GM21515 (cell line): Measurements from ENCODE around the gene ATN1.

Experiments used
- ATAC-seq: cut with Tn5 transposase; IDR thresholded peaks from one replicate; pipeline ENCODE4 v1.9.1; 2021; ENCODE audit not compliant: unreplicated experiment

The ATN1 gene

DNA sequence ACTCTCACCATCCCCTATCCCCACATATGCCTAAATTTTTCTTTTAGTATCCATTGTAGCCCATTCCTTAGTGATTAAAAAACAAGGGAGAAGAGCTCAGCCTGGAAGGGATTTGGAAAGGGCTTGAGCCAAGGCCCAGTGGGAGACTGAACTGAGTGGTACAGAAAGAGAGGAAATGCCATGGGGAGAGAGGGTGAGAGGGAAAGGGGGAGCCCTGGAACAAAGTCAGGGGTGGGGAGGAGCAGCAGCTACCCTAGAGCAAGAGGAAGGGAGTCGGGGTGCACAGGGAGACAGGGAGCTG is 2.6 kb upstream of the ATN1 start:
- no peak for ATAC-seq

DNA sequence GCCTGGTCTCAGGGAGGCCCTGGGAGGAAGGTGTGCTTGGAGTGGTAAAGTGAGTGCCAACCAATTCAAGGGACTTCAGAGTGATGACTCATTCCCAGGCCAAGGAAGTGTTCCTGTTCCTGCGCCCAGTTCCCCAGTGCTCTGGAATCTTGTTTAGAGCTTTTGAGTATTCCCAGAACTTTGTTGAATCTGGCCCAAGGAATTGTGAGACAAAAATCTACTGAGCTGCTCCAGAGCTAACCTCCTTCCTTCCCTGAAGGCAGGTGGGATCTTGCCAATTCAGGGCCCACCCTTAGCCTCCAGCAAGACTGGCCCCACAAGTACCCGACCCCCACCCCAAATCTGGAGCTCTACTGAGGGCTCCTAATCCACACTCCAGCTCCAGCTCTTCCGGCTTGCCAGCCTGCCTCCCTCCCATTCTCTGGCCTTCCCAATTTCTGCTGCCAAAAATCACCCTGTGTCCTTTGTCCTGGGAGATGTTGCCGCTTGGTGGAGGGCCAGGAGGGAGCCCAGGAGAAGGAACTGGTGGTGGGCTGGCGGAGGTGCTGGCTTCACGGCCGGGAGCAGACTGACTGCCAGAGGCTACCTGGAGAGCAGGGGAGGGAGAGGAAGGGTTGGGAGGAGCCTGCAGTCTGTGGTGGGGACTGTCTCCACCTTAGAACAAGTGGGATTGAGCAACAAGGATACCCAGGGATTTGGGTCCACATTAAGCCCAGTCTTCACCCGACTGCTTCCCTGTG is 2.0 kb upstream of the ATN1 start:
- no peak for ATAC-seq

GRCh38 chr12:6928022-6928702 is 403 bp downstream of the ATN1 start:
- no peak for ATAC-seq

- ATAC-seq = no peak
Measured at GRCh38 chr12:6928703-6929407, 1.1 kb downstream of the ATN1 start.

DNA sequence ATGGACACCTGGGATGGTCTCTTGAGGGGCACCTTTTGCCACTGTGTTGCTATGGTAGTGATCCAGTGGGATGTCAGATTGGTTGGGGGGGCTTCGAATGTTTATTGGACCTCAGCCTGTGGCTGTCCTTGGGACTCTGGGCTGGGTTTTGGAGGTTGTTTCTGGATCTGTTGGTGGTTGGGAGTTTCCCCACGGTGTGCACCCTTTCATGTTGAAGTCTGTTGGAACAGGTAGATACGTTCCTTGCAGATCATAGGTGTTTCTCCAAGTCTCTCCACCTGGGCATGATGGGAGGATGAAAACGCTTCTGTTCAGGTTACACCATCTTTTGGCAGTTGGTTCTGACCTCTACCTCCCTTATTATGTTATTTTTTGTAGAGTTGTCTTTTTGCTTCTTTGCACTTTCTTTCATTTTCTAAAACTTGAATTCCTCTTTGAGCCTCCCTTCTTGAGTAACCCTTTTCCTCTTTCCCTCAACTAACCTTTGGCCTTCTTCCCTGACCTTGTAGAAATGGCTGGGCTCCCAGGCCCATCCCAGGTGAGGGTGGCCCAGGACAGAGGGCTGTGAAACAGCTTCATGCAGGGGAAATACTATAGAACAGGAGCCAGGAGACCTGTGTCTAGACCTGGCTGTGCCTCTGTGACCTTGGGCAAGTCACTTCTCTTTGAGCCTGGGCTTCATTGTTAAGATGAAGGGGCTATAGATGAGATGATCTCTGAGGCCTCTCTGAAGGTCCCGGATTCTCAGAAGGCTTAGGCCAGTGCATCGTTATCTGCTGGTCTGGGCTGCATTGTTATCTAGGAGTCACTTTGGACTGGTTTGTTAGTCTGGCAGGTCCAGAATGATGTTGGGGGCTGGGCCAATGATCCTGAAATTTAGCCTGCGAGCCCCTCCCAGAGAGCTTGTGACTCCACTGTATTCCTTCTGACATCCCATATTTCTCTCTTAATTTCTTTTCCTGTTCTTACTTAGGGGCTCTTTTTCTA is 2.0 kb downstream of the ATN1 start:
- ATAC-seq = no peak

DNA sequence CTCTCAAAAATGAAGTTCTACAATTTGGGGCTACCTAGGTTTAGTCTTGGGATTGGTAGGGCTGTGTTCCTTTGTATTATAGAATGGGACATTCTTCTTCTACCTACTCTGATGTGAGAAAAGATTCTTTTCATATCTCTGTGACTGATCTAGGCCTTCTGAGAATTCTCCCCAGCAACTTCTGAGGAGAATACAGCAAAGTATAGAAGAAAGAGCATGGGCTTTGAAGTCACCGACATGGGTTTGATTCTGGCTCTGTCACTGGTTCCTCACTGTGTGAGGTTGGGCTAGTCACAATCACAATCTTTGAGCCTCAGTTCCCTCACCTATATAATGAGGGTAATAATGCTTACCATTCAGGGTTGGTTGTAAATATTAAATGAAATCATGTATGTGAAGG is 5.0 kb downstream of the ATN1 start:
- no peak for ATAC-seq

DNA sequence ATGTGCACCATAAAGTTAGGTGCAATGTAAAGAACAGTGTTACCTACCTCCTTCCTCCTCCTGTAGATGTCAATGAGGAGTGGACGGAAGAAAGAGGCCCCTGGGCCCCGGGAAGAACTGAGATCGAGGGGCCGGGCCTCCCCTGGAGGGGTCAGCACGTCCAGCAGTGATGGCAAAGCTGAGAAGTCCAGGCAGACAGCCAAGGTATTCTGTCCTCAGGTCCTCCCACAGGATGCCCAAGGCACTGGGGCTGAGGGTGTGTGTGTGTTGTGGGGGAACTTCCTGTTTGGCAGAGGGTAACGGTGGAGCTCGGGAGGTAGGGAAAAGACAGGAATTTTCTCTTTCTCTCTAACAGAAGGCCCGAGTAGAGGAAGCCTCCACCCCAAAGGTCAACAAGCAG is 6.4 kb downstream of the ATN1 start:
- ATAC-seq = no peak

DNA sequence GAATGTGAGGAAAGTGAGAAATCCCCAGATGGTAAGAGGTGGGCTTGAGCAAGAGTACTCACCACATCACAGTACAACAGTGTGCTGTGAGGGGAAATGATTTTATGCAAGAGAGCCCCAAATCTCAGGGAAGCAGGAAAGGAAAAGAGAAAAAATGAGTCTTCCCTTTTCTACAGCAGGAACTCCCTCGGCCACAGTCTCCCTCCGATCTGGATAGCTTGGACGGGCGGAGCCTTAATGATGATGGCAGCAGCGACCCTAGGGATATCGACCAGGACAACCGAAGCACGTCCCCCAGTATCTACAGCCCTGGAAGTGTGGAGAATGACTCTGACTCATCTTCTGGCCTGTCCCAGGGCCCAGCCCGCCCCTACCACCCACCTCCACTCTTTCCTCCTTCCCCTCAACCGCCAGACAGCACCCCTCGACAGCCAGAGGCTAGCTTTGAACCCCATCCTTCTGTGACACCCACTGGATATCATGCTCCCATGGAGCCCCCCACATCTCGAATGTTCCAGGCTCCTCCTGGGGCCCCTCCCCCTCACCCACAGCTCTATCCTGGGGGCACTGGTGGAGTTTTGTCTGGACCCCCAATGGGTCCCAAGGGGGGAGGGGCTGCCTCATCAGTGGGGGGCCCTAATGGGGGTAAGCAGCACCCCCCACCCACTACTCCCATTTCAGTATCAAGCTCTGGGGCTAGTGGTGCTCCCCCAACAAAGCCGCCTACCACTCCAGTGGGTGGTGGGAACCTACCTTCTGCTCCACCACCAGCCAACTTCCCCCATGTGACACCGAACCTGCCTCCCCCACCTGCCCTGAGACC is 7.8 kb downstream of the ATN1 start:
- no peak for ATAC-seq

GRCh38 chr12:6936194-6936635 is 8.5 kb downstream of the ATN1 start:
- no peak for ATAC-seq

GRCh38 chr12:6936636-6937480 is 9.1 kb downstream of the ATN1 start:
- ATAC-seq = peak; percentile 11

- ATAC-seq = peak; percentile 76
Measured at GRCh38 chr12:6937481-6938352, 10.0 kb downstream of the ATN1 start.

GRCh38 chr12:6938353-6939190 is 10.8 kb downstream of the ATN1 start:
- ATAC-seq = no peak

DNA sequence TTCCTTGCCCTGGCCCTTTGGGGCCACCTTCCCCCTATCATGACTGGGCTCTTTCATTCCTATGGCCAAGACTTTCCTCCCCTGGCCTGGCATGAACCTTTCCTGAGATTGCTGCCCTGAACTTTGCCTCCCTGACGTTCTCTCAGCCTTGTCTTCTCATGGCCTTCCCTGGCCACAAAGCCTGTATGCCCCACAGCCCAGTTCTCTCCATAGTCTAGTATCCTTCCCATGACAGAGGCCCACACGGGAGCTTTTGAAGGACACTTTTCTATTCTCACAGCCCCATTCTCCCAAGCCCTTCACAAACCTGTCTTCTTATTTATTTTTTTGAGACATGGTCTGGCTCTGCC is 11.4 kb downstream of the ATN1 start:
- ATAC-seq = no peak

DNA sequence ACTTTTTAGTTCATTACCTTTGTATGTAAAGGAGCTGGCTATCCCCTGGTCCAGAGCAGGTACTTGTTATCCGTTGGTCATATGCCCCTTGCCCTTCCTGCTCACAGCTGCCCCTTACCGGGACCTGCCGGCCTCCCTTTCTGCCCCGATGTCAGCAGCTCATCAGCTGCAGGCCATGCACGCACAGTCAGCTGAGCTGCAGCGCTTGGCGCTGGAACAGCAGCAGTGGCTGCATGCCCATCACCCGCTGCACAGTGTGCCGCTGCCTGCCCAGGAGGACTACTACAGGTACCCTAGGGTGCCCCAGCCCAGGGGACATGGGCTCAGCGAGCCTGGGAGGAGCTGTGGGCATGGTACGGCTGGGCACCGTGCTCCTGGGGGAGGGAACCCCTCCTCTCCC is 13.5 kb downstream of the ATN1 start:
- no peak for ATAC-seq

DNA sequence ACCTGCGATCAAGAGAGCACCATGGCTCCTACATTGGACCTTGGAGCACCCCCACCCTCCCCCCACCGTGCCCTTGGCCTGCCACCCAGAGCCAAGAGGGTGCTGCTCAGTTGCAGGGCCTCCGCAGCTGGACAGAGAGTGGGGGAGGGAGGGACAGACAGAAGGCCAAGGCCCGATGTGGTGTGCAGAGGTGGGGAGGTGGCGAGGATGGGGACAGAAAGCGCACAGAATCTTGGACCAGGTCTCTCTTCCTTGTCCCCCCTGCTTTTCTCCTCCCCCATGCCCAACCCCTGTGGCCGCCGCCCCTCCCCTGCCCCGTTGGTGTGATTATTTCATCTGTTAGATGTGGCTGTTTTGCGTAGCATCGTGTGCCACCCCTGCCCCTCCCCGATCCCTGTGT is 14.0 kb downstream of the ATN1 start:
- ATAC-seq = no peak

GRCh38 chr12:6942331-6942665 is 14.5 kb downstream of the ATN1 start:
- no peak for ATAC-seq

DNA sequence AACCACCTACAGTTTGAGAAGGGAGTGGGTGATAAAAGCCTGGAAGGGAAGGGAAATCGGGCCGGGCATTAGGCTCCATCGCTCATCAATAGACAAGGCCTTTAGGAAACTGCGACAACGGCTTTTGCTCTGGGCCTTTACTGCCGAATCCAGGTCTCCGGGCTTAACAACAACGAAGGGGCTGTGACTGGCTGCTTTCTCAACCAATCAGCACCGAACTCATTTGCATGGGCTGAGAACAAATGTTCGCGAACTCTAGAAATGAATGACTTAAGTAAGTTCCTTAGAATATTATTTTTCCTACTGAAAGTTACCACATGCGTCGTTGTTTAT is 15.6 kb downstream of the ATN1 start:
- peak; percentile 29 for ATAC-seq
